GM19239 (cell line): ENCODE results near the gene ARVCF.

Experiments used
- DNase-seq: peaks from one replicate; pipeline ENCODE4 v3.0.0; 2011; ENCODE audit warnings: low spot score; ENCODE audit not compliant: insufficient read length
- FAIRE-seq: peaks from 2 replicates; lab custom pipeline; 2011; peaks lifted over from hg19 to GRCh38; lab: Jason Lieb, UNC

Gene ARVCF

DNA sequence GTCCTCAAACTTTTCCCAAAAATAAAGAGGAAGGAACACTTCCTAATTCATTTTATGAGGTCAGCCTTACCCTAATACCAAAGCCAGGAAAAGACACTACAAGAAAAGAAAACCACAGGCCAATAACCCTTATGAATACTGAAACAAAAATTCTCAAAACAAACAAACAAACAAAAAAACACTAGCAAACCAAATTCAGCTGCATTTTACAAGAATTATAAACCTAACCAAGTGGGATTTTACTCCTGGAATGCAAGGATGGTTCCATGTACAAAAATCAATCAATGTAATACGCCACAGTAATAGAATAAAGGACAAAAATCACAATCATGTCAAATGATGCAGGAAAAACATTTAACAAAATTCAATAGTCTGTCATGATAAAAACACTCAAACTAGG is 13.3 kb downstream of the ARVCF start:
- no peak for DNase-seq
- no peak for FAIRE-seq

DNA sequence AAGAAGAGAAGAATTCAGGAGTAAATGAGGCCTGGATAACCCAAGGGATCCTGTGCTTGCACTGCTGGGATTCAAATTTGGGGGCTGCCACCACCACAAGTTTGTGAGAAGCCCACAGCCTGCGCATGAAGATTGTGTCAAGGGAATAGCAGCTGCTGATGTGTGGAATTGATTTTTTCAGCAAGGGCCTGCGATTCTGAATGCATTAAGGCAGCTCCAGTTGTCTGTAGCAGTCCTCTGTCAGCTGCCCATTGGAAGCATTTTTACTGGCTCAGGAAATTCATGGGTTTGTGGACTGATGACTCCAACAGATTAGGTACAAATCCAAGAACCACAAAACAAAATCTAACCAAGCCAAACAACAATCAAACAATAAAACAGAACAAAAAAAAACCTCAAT is 14.0 kb downstream of the ARVCF start:
- DNase-seq (no peak), FAIRE-seq (no peak)

DNA sequence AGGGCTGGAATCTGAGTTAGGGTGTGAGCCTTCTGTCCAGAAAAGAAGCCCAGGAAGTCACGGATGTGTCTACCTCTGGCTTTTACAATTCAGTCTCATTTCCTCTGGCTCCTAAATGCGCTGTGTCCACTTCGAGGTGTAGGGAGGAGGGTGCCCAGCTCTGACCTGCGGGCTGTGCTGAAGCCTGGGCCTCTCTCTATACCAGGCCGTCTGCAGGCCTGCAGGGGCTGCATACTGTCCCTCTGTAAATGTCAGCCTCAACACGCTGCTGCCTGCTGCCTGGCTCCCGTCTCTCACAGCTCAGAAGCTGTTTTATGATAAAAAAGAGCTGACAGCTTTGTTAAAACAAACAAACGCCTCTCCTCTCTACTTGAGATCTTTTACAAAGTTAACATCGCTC is 14.5 kb downstream of the ARVCF start:
- no peak for FAIRE-seq

DNA sequence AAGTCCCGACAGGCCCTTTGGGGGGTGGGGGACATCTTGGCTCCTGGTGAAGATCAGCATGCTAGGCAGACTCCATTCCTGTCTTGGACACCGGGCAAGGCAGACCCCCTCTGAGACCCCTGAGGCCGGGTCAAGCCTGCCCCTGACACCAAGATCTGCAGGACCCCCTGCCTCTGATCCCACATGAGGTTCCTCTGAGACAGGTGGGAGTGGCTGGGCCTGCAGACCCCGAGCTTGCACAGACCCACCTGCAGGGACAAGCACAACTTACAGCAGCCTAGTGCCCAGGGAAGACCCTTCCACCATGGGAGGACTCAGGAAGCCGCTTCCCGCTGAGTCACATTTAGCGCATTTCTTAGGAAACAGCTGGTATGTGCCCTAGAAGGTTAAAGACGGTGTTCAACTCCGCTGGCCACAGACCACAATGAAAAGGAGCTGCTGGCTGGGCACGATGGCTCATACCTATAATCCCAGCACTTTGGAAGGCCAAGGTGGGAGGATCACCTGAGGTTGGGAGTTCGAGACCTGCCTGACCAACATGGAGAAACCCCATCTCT is 15.5 kb downstream of the ARVCF start:
- no peak for FAIRE-seq
- no peak for DNase-seq

More for the DNA sequence above, 14.5 kb downstream of the ARVCF start:
- DNase-seq: no peak

DNA sequence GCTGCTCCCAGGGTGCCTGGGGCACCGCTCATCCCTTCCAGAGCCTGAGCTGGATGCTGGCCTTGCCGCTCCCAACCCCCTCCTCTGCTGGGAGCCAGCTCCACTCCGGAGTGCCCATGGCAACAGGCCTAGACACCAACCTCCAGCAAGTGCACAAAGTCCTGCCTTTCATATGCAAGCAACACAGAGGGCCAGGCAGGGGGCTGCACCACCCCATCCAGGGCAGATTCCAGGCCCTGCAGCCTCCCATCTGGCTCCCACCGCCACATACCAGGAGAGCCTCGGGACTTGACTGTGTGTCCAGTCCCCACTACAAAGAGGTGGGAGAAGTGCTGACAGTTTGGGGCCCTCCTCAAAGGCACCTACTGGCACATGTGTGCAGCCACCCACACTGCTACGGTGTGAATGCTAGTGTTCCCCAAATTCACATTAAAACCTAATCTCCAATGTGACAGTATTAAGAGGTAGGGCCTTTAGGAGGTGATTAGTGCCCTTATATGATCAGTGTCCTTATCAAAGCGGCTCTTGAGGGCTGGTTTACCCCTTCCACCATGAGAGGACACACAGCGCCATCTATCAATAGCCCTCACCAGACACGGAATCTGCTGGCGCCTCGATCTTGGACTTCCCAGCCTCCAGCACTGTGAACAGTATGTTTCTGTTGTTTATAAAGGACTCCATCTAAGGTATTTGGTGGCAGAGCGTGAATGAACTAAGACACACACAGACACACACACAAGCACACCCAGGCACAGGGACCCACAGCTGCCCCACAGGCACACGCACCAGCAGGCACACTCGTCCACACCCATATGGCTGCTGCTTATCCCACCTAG is 16.2 kb downstream of the ARVCF start:
- FAIRE-seq (no peak), DNase-seq (no peak)

DNA sequence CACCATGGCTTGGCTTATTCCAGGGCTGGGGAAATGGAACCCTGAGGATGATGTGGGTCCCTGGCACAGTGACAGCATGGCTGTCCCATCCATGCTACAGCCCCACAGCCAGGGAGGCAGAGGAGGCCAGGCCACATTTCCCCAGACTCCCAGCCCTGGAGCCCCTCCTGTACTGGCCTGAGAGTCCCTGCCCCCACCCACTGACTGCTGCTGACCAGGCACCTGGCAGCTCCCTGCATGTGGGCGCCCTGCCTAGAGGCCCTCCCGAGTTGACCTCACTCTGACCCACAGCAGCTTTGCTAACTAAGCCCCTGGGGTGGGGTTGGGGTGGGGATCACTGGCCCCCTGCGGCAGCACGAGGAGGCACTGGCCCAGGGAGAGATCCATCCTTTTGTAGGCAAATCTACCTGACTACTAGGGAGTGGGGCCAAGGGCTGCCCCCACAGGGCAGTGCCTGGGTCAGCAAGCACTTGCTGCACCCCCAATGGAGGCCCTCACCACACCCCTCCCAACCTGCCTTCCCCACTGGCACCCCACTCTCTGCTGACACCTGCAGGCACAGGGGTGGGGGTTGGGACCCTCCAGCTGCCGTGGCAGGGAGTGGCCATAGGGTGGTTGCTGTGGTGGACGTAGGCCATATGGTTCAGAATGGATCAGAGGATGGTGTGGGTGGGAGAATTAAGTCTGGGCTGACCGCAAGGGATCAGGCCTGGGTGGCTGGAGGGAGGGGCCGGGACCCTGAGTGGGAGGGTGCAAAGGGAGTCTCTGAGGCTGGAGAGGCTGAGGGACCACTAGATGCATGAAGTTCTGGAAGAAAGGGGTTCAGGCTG is 17.4 kb downstream of the ARVCF start:
- DNase-seq: no peak

DNA sequence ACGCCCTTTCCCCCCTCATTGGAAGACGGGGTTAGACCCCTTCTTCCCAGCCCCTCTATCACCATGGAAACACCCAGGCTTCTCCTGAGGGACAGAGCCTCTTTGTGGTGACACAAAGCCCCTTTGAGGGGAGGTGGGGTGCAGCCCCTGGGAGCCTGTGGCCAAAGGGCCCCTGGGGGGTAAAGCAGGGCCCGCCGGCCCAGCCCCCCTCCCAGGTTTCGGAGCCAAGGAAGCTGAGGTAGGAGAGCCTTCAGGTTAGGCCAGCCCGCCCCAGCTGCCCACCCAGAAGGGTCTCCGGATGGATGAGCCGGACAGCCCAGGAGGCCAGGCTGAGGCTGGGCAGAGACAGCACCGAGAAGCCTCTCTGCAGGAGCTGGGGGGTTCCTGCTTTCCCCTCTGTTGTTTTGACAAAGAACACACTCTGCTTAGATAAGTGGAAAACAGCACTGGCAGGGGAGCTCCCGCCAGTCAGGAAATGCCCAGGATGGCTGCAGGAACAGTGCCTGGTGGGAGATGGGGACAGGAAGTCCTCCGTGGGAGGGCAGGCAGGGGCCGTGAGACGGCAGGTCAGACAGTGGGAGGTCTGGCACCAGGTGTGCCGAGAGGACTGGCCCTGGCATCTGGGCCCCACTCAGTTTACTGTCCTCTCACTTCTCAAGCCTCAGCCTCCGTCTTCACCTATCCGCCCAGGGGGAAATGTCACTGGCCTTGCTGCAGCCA is 18.2 kb downstream of the ARVCF start:
- DNase-seq (no peak), FAIRE-seq (no peak)

More for the DNA sequence above, 17.4 kb downstream of the ARVCF start:
- FAIRE-seq: no peak

DNA sequence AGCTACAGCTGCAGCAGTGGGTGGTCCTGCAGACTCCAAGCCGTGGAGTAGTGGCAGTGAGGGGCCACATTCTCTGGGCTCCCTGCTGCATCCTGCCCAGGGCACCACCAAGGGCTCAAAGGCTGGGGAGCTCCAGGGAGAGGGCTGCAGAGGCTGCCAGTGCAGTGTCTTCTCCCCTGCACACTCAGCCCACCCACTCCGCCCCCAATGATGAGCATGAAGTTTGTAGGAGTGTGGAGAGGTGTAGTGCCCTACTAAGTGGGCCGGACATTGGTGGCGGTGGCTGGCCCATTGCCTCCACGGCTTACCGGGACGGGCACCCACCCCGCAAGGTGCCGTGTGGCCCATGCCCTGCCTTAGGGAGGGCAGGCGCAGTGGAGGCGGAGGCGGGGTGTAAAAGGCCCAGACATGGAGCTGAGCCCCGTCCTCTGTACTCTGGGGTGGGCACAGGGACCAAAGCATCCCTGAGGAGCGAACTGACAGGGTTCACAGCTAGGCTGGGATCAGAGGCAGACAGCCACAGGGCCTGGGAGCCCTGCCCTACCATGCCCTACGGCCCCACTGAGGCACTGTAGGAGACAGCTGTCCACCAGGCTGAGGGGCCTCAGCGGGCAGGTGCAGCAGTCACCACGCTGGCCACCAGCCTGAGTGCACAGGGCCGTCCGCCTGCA is 18.9 kb downstream of the ARVCF start:
- FAIRE-seq: no peak
- no peak for DNase-seq

DNA sequence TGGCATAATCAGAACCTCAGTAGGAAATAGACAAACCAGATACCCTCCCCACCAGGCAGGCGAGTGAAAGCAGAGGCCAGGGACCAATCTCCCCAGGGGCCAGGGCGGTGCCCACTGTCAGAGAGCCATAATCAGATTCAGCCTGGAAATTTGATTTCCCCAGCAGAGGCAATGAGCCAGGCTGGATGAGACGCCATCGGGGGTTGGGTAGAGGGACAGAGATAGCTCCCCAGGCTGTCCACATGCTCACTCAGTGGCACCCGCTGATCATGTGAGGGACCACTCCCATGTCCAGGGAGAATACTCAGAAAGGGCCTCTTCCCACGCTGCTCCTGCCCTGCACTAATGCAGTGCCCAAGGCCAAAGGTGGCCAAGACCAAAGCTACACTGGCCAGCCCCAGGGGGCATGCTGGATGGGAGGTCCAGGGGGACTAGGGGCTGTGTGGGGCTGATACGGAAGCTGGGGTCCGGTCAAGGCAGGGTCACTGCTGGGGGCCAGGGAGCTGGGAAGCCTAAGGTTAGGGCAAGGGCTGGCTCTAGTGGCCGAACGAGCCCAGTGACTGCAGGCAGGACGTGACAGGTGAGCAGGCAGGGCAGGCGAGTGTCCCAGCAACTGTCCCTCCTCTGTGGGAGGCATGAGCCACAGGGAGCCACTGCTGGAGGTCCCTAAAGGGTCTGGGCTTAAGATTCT is 19.8 kb downstream of the ARVCF start:
- DNase-seq (no peak), FAIRE-seq (no peak)

DNA sequence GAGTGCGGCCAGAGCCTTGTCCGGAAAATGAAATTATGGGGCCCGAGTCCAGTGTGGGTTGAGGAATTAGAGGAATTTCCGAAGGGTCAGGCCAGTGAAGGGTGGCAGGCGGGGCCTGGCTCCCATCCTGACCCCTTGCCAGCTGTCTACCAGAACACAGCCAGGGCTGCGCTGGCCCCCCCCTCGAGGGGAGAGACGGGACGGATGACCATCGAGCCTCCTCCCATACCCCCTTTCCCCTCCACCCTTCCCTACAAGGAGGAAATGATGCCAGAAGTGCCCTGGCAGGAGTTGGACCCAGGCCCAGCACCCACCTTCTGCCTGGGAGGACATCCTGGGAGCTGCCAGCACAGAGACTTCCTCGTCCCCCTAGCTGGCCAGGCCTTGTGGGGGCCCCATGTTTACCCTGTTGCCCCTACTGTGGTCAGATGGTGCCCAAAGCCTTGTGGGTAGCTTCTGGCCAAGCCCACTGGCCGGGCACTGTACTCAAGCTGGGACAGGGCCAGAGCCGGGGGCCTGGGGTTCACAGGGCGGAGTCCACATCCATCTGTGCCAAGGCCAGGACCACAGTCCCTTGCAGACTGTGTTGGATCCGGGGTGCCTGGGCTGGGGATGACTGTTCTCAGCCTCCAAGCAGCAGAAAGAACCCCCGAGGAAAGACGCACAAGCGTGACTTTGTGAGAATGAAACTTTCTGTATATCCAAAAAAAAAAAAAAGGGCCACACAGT is 20.8 kb downstream of the ARVCF start:
- FAIRE-seq: no peak
- no peak for DNase-seq

DNA sequence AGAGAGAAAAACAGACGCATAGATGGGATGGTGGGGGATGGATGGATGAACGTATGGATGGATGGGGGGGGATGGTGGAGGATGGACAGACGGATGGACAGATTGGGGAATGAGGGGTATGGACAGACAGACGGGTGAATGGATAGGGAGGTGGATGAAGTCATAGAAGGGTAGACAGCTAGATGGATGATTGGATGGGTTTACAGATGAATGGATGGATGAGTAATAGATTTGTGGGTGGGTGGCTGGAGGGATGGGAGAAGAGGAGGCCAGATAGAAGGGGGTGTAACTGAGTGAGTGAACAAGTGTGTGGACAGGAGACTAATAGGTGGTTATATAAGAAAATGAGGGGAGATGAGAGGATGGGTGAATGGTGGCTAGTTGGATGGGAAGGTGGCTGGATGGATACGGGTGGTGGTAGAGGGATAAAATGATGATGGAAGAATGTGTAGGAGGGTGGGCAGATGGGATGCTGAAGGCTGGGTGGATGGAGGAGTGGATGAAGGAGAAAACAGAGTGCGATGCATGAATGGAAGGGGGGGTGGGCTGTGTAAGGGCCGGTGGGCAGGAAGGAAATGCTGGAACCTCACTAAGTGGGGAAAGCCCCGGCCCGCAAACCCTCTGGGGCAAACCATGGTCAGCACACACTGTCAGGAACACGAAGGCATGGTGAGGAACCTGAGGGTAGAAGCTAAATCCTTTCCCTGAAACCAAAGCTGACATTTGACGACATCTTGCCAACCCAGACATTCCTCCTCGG is 21.6 kb downstream of the ARVCF start:
- FAIRE-seq (no peak), DNase-seq (no peak)

DNA sequence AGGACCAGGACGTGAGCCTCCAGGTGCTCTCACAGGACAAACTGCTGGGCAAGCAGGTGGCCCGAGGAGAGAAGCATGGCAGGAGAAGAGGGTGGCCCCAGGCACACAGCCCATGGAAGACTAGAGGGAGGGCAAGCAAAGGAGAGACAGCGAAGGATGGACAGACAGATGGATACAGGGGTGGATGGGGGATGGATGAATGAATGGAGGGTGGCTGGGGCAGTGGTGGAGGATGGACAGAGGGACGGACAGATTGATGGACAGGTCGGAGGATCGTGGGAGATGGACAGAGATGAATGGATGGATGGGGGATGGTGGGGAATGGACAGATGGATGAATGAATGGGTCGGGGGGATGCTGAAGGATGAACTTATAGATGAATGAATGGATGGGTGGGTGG is 22.7 kb downstream of the ARVCF start:
- DNase-seq: no peak
- no peak for FAIRE-seq

DNA sequence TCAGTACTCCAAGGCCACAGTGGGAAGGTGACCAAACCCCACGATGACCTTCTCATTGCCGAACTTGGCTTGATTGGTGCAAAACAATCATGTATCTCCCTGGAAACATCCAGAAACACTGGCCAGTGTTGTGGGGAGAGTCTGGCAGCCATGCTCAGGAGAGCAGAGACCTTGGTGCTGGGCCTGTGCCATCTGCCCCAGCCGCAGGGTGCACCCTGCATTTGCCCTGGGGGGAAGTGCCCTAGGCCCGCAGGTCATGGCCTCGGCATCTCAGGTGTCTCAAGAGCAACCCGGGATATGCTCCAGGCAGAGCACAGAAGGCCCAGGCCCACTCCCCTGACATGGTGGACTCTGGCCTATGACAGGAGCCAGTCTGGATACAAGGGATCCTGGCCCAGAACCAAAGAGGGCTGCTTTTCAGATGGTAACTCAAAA is 23.7 kb downstream of the ARVCF start:
- FAIRE-seq: no peak
- DNase-seq: no peak

DNA sequence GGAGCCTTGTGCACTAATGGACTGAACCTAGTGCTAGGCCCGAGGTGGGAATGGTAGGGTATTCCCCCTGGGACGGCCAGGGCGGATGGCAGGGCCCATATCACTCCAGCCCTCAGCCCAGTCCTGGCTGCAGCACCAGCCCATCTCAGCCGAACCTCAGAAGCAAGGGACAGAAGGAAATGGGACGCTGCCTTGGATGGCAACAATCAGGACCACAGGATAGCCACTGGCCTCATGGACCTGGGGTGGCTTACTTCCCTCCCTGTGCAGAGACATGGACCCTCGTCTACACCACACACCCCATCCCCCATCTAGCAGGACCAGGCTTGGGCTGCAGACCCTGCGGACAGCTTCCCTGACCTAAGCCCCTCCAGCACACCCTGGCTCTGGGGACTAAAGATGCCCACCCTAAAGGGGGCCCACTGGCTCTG is 24.1 kb downstream of the ARVCF start:
- DNase-seq (no peak), FAIRE-seq (no peak)

DNA sequence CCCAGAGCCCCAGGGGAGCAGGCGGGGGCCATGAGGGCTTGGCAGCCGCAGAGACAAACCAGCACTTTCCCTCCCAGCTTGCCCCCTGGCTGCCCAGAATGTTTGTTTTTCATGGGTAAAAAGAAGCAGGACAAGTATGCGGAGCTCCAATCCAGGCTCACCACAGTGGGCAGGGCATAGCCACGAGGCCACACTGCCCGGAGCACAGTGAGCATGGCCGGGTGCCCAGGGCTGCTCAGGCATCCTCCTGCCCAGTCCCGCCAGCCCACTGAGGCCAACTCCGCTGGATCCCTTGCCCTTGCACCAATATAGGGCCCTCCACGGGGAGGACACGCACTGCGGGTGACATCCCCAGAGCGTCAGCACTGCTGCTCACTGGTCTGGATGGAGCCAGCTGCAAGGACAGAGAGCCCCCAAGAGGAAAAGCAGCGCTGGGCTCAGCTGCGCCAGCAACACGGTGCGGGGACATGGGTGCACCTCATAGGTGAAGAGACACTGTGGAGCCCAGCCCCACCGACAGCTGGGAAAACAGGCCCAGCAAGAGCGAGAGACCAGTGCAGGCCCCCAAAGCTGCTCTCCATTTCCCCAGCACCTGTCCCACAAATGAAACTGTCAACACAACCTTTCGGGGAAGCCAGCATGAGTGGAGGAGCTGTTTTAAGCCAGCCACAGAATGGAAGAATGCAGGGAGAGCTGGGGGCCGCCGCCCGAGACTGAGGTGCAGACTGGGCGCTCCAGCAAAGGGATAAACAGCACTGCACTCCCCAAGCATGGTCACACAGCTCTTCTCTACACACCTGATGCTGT is 24.8 kb downstream of the ARVCF start:
- DNase-seq (no peak), FAIRE-seq (no peak)

DNA sequence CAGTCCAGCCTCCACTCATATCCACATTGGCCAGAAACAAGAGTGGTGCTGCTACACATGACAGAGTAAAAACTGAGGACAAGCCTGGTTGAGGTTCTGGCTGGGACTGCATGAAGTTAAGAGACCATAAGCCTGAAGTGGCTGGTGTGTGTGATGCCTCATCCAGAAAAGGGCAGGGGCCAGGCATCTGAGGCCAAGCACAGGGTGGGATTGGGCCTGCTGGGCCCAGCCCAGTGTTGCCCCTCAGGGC is 25.3 kb downstream of the ARVCF start:
- FAIRE-seq (no peak), DNase-seq (no peak)

DNA sequence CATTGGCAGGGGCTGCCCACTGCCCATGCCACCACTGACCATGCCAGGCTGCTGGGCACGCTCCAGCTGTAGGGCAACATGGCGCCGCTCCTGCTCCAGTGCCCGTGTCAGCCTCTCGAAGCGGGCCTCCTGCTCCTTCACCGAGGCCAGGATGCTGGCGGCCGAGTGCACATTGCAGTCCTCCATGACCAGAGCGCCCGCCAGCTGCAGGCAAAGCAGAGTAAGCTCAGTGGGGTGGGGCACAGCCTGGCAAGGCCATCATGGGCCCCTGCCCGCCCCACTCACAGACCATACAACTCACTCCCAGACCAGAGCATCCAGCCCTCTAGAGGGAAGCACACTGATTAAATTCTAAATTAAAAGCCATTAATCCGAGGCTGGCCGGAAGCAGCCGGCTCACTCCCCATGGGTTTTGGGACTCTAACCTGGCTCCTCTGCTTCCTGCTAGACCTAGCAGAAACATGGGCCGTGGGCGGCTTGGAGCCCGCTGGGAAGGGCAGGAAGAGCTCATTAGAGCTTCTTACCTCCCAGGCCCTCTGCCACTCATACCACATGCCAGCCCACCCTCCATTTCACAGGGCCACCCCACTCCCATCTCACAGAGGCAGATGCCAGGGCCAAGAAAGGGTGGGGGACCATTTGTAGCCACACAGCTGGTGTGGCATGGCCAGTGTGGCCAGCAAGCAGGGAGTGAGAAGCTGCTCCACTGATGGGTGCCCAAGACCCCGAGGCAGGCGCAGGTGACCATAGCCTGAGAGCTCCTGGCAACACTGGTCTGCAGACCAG is 25.8 kb downstream of the ARVCF start:
- FAIRE-seq (no peak), DNase-seq (no peak)
